HG02571 (cell line): ENCODE results near the gene MINDY3.
"Not testable (repeated sequence)": the region's sequence is repeated elsewhere in the genome, so short reads cannot be mapped to it uniquely, and the experiment has no call there.

Experiments
- ATAC-seq: cut with Tn5 transposase; IDR thresholded peaks from one replicate; pipeline ENCODE4 v1.9.1; 2021; ENCODE audit warnings: mild to moderate bottlenecking, moderate library complexity; ENCODE audit not compliant: unreplicated experiment

The MINDY3 gene

DNA sequence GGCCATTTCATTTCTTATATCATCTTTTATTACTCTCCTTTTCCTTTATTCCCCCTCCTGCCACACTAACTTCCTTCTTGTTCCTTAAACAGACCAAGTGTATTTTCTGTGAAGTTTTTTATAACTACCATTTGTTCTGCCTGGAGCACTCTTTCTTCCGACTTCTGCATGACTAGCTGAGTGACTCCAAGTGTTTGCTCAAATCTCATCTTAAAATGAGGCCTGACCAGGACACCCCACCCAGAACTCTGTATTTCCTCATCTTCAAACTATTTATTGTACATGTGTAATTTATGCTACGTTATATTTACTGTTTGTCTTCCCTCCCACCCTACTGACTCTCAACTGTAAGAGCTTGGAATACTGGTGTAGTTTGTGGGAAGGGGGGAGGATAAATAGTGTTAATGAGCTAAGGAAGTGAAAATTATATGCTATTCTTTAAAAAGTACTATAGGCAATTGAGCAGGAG is 3.2 kb downstream of the MINDY3 start:
- ATAC-seq = no peak

DNA sequence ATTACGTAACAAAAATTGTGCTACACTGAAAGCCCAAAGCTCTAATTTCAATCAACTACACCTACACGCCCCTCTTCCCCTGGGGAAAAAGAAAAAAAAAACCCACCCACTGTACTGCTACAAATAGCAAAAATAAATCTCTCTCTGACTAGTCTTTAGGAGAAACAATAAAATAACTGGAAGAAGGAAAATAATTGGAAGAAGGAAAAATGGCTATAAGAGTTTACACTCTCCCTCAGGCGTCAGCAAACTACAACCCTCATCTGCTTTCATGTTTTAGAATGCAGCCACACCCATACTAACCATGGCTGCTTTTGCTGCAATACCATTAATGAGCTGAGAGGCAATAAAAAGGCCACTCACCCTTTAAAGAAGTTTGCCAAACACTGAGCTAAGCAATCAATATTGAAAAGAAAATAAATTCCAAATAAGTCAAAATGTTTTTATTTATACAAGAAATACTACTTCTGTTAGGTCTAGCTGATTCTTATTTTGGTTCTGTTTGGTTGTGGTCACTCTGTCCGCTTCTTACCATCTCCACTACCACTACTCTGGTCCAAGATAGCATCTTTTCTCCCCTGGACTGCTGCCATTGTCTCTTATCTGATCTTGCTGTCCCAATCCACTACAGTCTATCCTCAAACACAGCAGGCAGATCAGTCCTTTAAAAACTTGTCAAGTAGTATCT is 3.8 kb downstream of the MINDY3 start:
- no peak for ATAC-seq

DNA sequence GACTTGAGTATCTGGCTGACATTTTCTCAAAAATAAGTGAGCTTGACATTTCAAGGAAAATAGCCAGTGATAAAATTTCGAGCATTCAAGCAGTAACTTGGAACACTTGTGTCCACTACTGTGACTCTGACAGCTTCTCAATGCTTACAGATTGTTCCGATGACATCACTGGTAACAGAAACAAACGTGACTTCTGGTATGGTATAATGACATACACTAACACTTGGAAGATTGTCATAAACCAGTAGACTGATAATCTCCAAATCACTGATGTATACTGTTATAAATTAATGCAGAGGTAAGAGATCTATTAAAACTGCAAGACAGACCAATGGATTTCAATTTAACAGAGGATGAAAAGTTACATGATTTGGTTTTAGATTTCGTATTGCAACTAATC is 6.5 kb downstream of the MINDY3 start:
- ATAC-seq = no peak

DNA sequence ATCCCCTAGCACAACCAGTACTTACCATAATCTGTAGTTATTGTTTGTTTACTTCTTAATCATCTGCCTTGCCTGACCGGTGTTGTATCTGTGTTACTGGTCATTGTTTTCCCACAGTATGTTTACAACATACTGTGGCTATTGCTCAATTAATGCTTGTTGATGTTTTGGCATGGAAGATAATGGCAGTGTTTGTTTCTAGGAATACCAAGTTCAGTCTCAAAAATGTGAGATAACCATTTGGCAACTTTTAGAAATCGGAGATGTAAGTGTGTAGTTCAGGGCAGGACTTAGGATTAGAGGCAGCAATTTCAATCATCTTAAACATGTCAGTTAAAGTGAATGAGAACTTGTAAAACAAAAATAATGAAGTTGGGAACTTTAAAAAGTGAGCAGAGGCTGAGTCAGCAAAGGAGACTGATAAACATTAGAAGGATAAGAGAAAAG is 8.2 kb downstream of the MINDY3 start:
- no peak for ATAC-seq

- ATAC-seq = not testable (repeated sequence)
These were observed 9.8 kb downstream of the MINDY3 start for GRCh38 chr10:15850337-15850978.

GRCh38 chr10:15849316-15849715 is 11.0 kb downstream of the MINDY3 start:
- no peak for ATAC-seq

DNA sequence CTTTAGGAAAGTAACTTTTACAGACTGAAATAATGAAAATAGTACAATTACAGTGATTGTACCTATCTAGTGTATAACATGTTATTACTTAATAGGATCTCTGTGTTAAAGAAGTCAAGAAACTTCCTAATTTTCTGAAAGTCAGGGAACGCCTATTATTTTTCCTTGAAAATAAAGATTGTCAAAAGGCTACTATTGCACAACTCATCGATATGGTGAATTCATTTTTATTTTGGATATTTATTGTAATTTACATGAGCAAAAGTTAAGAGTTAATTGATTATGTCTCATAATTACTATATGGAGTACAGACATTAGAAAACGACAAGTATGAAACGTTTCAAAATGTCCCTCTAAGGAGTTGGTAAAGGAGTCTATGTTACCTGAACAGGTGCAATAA is 12.8 kb downstream of the MINDY3 start:
- no peak for ATAC-seq

GRCh38 chr10:15844517-15844916 is 15.8 kb downstream of the MINDY3 start:
- ATAC-seq = no peak

DNA sequence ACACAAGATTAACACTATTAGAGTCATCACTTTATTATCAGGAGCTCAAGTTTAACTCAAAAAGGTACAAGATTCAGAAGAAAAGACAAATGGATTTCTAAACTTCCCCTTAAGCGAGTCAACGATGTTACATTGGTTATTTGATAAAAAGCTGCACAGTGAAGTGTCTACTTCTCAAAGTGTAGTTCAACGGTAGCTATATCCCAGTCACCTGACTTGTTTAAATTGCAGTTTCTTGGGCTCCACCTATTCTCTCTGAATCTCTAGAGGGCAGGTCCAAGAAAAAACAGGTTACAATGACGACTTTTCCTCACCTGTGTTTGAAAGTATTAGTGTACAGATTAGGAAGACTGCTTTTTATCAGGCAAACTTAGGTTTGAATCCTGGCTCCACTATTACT is 16.6 kb downstream of the MINDY3 start:
- ATAC-seq = no peak

GRCh38 chr10:15842556-15843169 is 17.6 kb downstream of the MINDY3 start:
- no peak for ATAC-seq

GRCh38 chr10:15841696-15842095 is 18.6 kb downstream of the MINDY3 start:
- ATAC-seq = no peak

DNA sequence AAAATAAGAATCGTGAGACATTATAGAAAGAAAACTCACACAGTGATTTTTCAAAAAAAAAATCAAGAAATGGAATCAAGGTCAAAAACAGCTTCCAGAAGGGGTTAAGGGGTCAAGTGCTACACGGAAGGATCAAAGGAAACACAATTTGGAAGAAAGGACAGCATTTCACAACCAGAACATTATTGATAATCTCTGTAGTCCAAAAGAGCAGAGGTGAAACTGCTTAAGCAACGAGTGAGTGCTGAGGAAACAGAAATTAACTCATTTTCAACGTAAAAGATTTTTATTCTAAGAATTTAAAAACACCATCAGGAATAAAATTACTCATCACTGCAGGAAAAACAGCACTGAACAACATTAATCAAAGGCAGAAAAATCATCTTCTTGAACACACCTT is 23.5 kb downstream of the MINDY3 start:
- no peak for ATAC-seq

DNA sequence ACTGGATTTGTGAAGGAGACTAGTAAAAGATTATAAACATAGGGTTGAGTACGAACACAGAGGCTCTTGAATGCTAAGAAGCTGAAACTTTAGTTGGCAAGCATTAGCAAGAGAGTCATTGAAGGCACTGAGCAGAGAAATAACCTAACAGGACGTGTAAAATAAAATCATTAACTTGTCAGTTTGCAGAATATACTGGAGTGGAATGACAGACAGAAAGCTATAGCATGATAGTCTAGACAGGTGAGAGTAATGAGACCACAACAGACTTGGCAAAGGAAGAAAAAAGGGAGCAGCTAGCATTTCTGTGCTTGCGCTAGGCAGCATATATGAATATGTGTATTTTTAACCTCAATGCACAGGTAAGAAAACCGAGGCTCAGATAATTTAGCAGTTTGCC is 30.8 kb downstream of the MINDY3 start:
- ATAC-seq = no peak

DNA sequence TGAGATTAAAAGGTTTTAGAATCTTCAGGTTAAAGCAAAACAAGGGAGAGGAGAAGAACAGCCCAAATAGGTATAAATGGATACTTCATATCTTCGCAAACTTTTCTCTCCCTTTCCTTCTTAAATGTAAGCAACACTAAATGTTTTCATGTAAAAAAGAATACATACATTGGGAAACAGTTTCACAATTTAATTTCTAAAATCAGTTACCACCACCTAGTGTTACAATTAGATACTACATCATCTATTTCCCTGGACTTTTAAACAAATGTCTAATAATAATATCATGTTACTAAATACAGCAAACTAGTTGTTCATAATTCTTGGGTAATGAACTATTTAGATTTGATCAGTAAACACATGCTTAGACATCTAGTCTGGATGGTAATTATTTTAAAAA is 35.8 kb downstream of the MINDY3 start:
- no peak for ATAC-seq

DNA sequence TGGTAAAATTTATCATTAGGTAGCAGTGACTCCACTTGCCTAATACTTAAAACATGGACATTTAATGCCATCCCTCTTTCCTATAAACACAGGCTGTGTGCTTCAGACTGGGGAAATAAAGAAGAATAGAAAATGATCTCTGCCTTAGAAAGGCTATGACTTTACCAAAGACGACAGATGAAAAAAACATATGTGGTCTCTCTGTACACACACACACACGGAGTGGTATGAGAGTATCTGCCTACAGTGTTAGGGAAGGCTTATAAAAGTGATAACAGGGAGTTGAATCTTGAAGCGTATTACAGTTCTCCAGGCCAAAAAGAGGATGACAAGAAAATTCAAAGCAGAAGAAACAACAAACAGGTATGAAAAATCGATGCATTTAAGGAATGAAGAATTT is 38.2 kb downstream of the MINDY3 start:
- ATAC-seq = no peak

DNA sequence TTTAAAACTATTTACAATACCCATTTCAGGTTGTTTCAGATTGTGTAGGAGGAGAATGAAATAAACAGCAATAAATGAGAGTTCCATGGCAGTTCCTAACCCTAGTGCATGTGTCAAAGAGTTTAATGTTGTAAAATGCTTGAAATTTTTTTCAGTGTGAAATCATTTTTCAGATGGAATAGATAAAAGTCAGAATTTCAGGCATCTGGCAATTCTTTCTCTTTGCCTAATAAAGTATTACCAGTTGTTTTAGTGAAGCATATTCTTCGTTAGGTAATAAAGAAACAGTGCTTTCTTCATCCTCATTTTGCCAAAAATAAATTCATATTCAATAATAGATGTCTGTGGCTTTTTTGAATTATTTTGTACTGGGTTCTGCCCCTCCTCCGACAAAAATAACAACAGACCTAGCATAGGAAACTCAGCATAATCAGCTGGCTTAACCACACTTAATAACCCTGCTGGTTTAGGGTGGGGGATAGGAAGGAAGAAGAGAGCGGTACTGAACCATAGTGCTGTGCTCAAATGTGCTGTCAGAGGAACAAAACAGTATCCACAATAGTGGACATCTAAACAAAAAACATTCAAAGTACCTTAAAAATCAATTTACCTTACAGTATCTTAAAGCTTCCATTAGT is 39.1 kb downstream of the MINDY3 start:
- no peak for ATAC-seq

DNA sequence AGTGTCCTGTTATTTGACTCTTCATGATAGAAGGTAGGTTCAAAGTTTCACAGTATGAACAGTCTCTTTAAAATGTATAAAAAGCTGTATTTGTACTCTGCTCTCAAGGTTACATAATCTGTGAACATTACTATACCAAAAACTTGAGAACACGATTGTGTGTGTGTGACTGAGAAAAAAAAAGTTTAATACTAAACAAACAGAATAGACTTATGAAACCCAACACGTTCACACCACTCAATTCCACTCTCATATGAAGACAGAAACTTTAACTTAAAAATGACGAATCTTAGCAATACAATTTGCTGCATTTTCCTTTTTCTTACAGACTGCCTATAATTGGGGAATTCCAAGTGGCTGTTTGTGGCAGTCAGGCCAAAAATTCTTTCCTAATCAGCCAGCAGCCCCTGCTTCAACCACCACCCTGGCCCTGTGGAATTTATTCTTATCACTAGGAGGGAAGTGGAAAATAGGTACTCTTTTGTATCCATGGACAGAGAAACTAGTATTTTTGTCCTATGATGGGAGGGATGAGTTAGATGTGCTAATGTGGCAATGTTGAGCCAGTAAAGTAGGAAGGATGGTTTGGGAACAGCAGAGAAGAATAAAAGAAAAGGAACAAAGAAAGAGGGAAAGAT is 42.8 kb downstream of the MINDY3 start:
- no peak for ATAC-seq

DNA sequence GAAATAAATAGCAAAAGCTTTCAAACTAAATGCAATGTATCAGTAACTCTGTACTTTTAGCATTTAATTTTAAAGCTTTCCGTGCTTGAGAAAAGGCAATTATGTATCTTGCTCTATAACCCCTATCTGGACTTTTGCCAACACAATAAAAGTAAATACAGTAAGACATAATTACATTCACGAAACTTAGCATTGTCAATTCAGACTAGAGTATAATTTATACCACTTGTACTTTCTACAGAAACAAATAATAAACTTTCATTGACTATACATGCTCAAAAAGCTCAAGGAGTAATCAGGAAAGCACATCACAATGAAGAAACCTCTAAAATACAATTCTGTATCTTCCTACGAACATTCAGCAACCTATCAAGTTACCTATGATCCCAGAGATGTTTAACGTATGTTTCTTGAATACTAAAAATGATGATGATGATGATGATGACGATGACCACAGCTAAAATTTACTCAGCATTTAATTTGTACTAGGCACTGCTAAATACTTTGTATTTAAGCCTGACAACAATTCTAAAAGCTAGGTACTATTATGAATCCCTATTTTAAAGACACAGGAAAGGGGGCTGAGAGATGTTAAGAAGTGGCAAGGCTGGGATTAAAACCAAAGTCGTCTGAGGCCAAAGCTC is 44.9 kb downstream of the MINDY3 start:
- no peak for ATAC-seq

DNA sequence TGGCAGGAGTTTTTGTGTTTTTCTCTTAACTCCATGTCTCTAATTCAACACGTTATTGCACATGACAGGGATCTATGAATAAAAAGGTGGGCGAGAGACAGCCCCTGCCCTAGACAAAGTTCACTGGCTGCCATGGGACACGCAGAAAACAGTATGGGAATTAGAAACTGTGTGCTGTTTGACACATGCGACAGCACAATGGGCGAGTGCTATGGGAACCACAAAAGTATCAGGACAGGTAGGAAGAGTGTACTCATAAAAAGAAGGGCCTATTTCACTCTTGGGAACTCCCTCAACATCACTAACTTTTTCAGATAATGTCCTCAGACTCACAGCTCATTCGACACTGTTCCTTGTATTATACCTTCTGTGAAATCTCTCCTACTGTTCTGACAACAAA is 45.7 kb downstream of the MINDY3 start:
- ATAC-seq = no peak

GRCh38 chr10:15813415-15813814 is 46.9 kb downstream of the MINDY3 start:
- no peak for ATAC-seq

DNA sequence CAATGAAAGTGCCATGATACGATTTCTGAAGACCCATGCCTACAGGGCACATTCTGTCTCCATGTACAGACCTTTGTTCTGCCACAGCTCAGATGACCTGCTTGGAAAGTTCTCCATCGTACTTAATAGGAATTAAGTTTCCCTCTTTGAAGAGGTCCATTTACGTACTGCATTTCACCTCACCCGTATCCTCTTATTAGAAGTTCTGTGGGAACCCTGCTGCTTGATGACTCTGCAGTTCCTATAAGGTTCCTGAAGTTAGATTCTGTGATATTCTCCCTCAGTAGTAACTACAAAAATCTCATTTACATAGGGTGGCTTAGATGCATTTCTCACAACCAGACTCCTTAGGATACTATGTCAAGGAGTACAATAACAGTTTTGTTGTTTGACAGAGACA is 50.9 kb downstream of the MINDY3 start:
- ATAC-seq = no peak
